Measurements from ENCODE around the gene WDR48.

Gene WDR48

DNA sequence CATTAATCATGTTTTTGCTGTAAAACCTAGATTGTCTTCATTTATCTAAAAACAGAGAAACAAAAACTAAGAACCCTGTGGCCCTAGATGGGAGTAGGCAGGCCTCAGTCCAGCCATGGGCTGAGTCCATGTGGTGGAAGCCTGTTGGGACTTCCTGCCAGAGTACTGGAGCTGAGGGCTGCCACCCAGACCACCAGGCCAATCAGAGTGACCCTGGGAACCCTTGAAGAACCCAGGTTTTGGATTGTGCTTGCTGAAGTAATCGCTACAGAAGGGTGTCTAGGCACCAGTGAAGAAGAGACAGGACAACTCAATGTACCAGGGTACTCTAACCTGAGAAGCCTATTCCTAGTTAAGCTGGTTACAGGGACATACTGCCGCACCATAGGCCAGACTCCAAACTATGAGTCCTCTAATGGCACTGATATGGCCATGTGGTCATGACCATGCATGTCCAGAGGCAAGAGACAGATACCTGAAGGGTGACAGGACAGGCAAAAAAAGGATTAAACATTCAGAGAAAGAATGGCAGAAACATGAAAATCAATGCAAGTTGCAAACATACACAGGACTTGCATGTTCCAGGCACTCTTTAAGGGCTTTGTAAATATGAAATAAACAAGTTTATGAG lies 88.6 kb downstream of the WDR48 start:
- DNase-seq (ENCODE audit: low spot score), result no peak

DNA sequence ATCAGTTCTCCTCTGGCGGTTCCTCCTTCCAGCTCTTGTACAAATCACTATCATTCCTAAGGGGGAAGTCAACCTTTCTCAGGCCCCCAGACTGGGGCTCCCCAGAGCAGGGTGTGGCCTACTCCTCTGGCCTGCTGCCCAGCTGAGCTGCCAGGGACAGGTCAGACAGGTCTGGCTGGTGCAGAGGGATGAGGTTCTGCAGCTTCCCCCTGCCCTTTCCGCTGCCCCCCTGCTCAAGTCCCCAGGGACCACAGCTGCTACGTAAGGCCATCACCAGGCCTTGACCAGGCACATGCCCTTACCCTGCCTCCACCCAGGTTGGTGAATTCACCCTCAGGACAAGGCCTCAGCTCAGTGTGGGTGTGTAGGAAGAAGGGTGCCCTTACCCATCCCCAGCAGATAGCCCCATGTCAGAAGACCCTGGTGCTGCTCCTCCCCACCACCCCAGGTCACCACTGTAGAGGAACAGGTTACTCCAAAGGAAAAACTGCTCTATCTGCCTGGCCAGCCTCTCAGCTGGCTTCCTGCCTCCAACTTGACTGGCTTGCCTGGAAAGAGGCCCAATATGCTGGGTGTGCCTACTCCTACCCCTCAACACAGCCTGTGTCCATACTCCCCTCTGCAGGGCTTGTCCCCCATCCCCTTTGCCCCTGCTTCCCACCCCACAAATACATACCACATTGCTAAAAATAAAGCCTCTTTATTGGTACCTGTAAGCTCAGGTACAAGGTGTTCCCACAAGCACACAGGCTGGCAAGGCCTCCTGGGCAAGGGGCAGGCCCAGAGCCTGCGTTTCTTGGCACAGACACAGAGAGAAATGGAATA lies 89.6 kb downstream of the WDR48 start:
- no peak for DNase-seq (ENCODE audit: low spot score)

DNA sequence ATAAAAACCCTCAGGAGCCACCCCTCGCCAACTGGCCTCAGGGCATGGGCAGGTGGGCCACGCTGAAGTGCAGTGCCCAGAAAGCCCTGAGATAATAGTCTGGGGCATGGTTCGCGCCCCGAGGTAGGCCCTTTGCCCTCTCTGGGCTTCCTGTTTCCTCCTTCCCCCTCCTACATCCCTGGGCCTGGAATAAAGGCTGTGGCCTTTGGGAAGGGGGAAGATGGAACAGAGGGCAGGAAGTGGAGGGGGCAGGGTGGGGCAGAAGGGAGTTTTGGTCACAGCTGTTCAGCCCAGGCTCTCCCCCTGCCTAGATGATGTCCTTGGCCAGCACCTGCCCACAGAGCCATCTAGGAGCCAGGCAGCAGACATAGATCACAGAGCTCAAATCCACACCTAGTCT lies 90.3 kb downstream of the WDR48 start:
- no peak for DNase-seq (ENCODE audit: low spot score)

DNA sequence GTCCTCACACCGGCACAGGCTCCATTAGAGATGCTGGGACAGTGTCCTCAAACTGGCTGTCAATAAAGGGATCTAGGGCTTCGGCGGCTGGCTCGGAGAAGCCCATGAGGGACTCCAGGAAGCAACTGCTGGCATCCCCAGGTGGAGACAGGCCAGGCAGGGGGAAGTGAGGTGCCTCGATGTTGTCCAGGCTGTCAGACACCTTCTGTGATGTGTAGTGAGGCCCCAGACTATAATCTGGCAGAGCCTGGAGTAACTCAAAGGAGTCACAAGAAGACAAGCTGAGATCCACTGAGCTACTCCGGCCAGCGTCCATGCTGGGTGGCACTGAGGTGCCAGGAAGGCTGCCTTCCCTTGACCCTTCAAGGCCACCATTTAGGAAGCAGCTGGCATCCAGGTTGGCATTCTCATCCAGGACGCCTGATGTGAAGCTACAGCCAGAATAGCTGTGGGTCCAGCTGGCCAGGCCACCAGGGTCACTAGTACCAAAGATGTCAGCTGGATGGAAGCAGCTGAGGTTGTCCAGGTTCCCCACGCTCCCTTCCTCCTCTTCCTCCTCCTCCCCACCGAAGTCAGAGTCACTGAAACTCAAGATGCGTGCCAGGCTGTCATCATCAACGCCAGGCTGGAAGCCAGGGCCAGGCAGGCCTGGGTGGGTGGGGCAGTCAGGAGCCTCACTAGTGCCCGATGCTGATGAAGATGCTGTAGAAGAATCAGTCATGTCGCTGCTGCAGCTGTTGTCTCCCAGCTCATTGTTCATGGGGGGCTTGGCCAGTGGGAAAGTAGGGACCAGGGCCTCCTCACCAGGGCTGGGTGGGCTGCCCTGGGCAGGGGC lies 91.5 kb downstream of the WDR48 start:
- no peak for DNase-seq (ENCODE audit: low spot score)

DNA sequence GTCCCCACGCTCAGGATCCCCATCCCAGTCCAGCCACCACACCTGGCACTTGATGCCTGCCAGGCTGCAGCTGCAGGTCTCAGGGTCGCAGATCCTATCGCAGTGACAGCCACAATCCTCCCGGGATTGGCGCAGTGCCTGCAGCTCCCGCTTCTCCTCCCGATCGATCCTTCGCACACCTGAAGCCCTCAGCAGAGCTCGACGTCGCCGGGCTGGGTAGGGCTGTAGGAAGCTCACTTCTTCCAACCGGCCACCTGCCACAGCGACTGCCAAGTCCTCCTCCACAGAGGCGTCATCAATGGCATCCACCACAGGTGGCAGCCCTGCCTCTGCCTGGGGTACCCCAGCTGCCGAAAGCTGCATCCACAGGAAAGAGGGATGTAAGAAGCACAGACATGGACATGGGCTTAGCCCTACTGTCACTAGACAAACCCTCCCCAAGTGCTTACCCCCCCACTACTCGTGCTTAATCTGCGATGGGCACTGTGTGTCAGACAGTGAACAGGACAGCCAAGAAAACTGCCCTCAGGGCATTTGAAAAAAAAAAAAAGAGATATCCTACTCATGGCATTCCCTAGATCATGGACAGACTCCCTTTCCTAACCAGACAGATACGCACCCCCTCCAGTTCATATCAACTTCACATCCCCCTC lies 92.4 kb downstream of the WDR48 start:
- no peak for DNase-seq (ENCODE audit: low spot score)

DNA sequence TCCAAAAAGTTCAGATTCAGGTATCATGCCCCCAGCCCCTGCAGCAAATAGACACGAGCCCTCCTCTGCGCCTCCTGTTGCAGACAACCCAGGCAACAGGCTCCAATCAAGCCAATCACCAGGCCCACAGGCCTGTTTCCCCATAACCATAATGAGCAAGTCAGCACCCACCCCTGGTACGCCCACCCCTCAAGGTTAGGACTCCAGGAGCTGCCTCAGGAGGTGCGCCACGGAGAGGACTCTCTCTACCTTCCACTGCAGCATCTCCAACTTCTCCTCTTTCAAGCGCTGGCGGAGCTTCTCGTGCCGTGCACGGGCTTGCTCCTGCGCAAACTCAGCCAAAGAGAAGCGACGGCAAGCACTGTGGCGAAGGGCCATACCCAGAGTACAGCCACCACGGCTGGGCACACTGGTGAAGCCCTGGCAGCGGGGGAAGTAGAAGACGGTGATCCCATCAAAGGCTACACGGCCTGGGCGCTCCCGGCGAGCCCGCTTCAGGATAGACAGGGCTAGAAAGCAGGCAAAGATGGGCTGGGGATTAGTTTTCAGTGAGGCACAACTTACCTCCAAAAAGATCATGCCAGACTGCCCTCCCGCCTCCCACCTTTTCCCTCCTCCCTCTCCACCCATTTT lies 93.0 kb downstream of the WDR48 start:
- DNase-seq (ENCODE audit: low spot score), result no peak

DNA sequence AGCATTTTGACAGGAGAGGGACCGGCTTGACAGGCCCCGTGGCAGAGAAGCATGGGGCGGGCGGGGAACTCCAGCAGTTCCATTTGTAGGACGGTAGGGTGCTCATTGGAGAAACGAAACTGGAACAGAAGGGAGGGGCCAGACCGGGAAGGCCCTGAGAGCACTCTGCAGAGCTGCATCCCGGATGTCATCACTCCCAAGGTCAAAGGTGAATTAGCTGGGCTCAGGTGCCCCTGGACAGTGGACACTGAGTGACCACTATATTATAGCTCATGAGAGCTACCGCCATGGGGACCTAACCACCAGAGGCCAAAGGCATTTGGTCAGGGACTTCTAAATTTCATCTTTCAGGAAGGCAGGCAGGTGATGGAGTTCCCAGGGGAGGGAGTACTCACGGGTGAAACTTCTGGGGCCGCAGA lies 94.3 kb downstream of the WDR48 start:
- DNase-seq (ENCODE audit: low spot score), result no peak
